GM23338 (cell line): ENCODE data around the gene DCAKD. TPM values are rescaled to one million over a fixed set of nuclear protein-coding genes. Genes with fewer than 3 reads are reported as not detected.
A peak's percentile ranks its signal among the peaks of the same experiment; 100 is the strongest.

Experiments
- ATAC-seq: fragments of 200-7000 bp; cut with Tn5 transposase; 3 replicates; pipeline ENCODE4 v1.9.1; 2020
- DNase-seq: peaks from one replicate; pipeline ENCODE4 v3.0.0-alpha.2; 2015; ENCODE audit warnings: low spot score
- H2AFZ ChIP-seq: fragments of 200-600 bp; sonication (generic); 2 replicates; pipeline ENCODE4 v1.8.0; 2016; ENCODE audit warnings: antibody characterized with exemption, mild to moderate bottlenecking, moderate library complexity
- H3F3A ChIP-seq: fragments of 200-600 bp; sonication (generic); replicated peaks from 2 replicates; pipeline ENCODE4 v1.8.0; 2017; ENCODE audit warnings: antibody characterized with exemption, mixed run types, low read depth
- H3K27ac ChIP-seq: fragments of 200-600 bp; sonication (generic); 2 replicates; pipeline ENCODE4 v1.6.1; 2016; ENCODE audit warnings: low read depth
- H3K27me3 ChIP-seq: fragments of 200-600 bp; sonication (generic); 2 replicates; pipeline ENCODE4 v1.8.0; 2016; ENCODE audit warnings: mild to moderate bottlenecking, mixed run types, moderate library complexity; ENCODE audit not compliant: insufficient read depth
- H3K36me3 ChIP-seq: fragments of 200-600 bp; sonication (generic); 2 replicates; pipeline ENCODE4 v1.8.0; 2016; ENCODE audit warnings: mild to moderate bottlenecking; ENCODE audit not compliant: insufficient read depth
- H3K4me1 ChIP-seq: fragments of 200-600 bp; sonication (generic); 2 replicates; pipeline ENCODE4 v1.8.0; 2016; ENCODE audit warnings: mild to moderate bottlenecking, moderate library complexity; ENCODE audit not compliant: insufficient read depth
- H3K4me2 ChIP-seq: fragments of 200-600 bp; sonication (generic); 2 replicates; pipeline ENCODE4 v1.7.1; 2017; ENCODE audit warnings: mixed run types
- H3K4me3 ChIP-seq: fragments of 200-600 bp; sonication (generic); 2 replicates; pipeline ENCODE4 v1.6.1; 2016; ENCODE audit warnings: mixed run types
- H3K79me2 ChIP-seq: fragments of 200-600 bp; sonication (generic); replicated peaks from 2 replicates; pipeline ENCODE4 v1.8.0; 2017; ENCODE audit warnings: mild to moderate bottlenecking; ENCODE audit not compliant: insufficient read depth
- H3K9me2 ChIP-seq: fragments of 200-600 bp; sonication (generic); 2 replicates; pipeline ENCODE4 v1.8.0; 2017; ENCODE audit not compliant: insufficient read depth
- H4K20me1 ChIP-seq: fragments of 200-600 bp; sonication (generic); replicated peaks from 2 replicates; pipeline ENCODE4 v1.8.0; 2017; ENCODE audit warnings: mild to moderate bottlenecking; ENCODE audit not compliant: insufficient read depth
- H3K27ac Mint-ChIP-seq: 2 replicates; pipeline ENCODE4 v1.8.0; 2020; ENCODE audit warnings: inconsistent platforms, mild to moderate bottlenecking, moderate library complexity, mixed read lengths
- H3K27me3 Mint-ChIP-seq: 3 replicates; pipeline ENCODE4 v1.8.0; 2022; ENCODE audit warnings: low read depth, mild to moderate bottlenecking, moderate library complexity, mixed read lengths, inconsistent platforms; ENCODE audit not compliant: insufficient read depth, poor library complexity
- H3K36me3 Mint-ChIP-seq: 3 replicates; pipeline ENCODE4 v1.8.0; 2021; ENCODE audit warnings: low read depth, mild to moderate bottlenecking, inconsistent platforms, moderate library complexity, mixed read lengths
- H3K4me1 Mint-ChIP-seq: 3 replicates; pipeline ENCODE4 v1.8.0; 2020; ENCODE audit warnings: mild to moderate bottlenecking, inconsistent platforms, mixed read lengths
- H3K4me3 Mint-ChIP-seq: 3 replicates; pipeline ENCODE4 v1.8.0; 2021; ENCODE audit warnings: moderate library complexity, mild to moderate bottlenecking, inconsistent platforms, mixed read lengths
- H3K9me3 Mint-ChIP-seq: 3 replicates; pipeline ENCODE4 v1.8.0; 2020; ENCODE audit warnings: moderate library complexity, mild to moderate bottlenecking, inconsistent platforms, mixed read lengths
- CREB1 ChIP-seq: fragments of 250-450 bp; sonication (Bioruptor Pico); IDR thresholded peaks from 2 replicates; pipeline ENCODE4 v1.5.0; 2020; ENCODE audit warnings: low read depth, mild to moderate bottlenecking, moderate library complexity
- EZH2 ChIP-seq: fragments of 200-600 bp; sonication (generic); IDR thresholded peaks from one replicate; pipeline ENCODE4 v1.8.0; 2017; ENCODE audit warnings: antibody characterized with exemption, mild to moderate bottlenecking, low read depth; ENCODE audit not compliant: unreplicated experiment
- EZH2phosphoT487 ChIP-seq: fragments of 200-600 bp; sonication (generic); IDR thresholded peaks from one replicate; pipeline ENCODE4 v1.8.1; 2018; ENCODE audit warnings: antibody characterized with exemption; ENCODE audit not compliant: unreplicated experiment
- JUNB ChIP-seq: IDR thresholded peaks from one replicate; pipeline ENCODE4 v1.6.1; 2016; ENCODE audit warnings: antibody characterized with exemption; ENCODE audit not compliant: unreplicated experiment
- NANOG ChIP-seq: IDR thresholded peaks from 2 replicates; pipeline ENCODE4 v1.6.1; 2016; ENCODE audit warnings: antibody characterized with exemption, borderline replicate concordance
- POLR2AphosphoS5 ChIP-seq: IDR thresholded peaks from 2 replicates; pipeline ENCODE4 v1.6.1; 2016; ENCODE audit warnings: antibody characterized with exemption, low read depth
- STAT1 ChIP-seq: IDR thresholded peaks from one replicate; pipeline ENCODE4 v1.6.1; 2016; ENCODE audit warnings: antibody characterized with exemption; ENCODE audit not compliant: unreplicated experiment
- ZNF114 ChIP-seq: fragments of 250-450 bp; sonication (Bioruptor Pico); IDR thresholded peaks from 2 replicates; pipeline ENCODE4 v1.5.0; 2020; ENCODE audit warnings: mild to moderate bottlenecking, moderate library complexity
- ZNF331 ChIP-seq: fragments of 250-450 bp; sonication (Bioruptor Pico); IDR thresholded peaks from 2 replicates; pipeline ENCODE4 v1.5.0; 2020; ENCODE audit warnings: low read depth, mild to moderate bottlenecking, moderate library complexity
- polyA plus RNA-seq: library from polyadenylated mRNA; unstranded; fragments of >200 nt; fragmentation: Nextera tagmentation; extraction: Ambion mirVana; gene quantifications from 2 replicates; pipeline ENCODE4 v1.2.1, GENCODE V29; 2016
- total RNA-seq: library from RNA; depleted of rRNA; stranded (reverse); fragments of >200 nt; shearing (Covaris generic); gene quantifications from 2 replicates; pipeline ENCODE4 v1.2.3, GENCODE V29; 2014
- TF ChIP-seq, protein P1 (sequence below): IDR thresholded peaks from 2 replicates; pipeline ENCODE4 v1.6.1; 2016; ENCODE audit warnings: antibody characterized with exemption
- TF ChIP-seq, protein P2 (sequence below): fragments of 250-450 bp; sonication (Bioruptor Pico); IDR thresholded peaks from 2 replicates; pipeline ENCODE4 v1.5.0; 2020; ENCODE audit warnings: mild to moderate bottlenecking, moderate library complexity
- TF ChIP-seq, protein P3 (sequence below), 2 experiments: fragments of 200-600 bp in 1 of 2; sonication (generic) in 1 of 2; conservative IDR thresholded peaks; 2 replicates each; pipeline versions ENCODE4 v1.5.1 to v1.6.1; 2016 to 2017; ENCODE audit warnings: antibody characterized with exemption in 2 of 2, low read depth in 2 of 2, mild to moderate bottlenecking in 2 of 2, moderate library complexity in 1 of 2
- TF ChIP-seq, protein P4 (sequence below): IDR thresholded peaks from one replicate; pipeline ENCODE4 v1.6.1; 2018; ENCODE audit warnings: antibody characterized with exemption; ENCODE audit not compliant: unreplicated experiment

The DCAKD gene
- total and polyA plus RNA-seq, 2 experiments from 2014 or later, result 23.7 to 57.2 TPM

DNA sequence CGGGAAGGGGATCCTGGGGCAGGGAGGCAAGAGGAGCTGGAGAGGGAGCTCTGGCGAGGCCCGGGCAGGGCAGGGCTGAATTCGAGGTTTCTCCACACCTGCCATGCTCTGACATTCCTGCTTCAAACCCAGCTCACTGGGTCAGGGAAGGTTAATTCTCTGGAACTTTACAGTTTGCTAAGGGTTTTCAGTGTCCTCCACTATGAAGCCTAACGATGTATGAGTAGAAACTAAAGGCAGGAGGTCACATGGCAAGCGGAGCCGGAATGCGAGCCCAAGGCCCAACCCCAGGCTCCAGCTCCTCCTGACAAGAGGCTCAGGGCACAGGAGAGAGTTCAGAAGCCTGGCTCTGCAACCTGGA, 29.2 kb downstream of the DCAKD start:
- no peak overlapping the region for H3K27ac Mint-ChIP-seq
- H3K27ac ChIP-seq, result 0 out of 2 replicates have a peak overlapping the region, but pooled peaks have one; percentile 26
- peaks cover 31% of the 10 kb centered on the region for H3K4me1 Mint-ChIP-seq
- DNase-seq (no peak), ATAC-seq (no peak)
- H3K79me2 ChIP-seq, result no peaks in the 10 kb centered on the region
- peaks cover 15% of the 10 kb centered on the region; the same call in 1 of the 2 replicates for H3F3A ChIP-seq
- H4K20me1 ChIP-seq, result no peaks in the 10 kb centered on the region; the same call in 1 of the 2 replicates
- peak overlapping the region; percentile 90 for H3K4me2 ChIP-seq
- H3K27me3 Mint-ChIP-seq, result peaks cover 57% of the 10 kb centered on the region
- H3K9me3 Mint-ChIP-seq, result no peaks in the 10 kb centered on the region; the same call in 2 of the 3 replicates
- H2AFZ ChIP-seq, result no peak overlapping the region
- H3K9me2 ChIP-seq, result no peaks in the 10 kb centered on the region
- H3K36me3 Mint-ChIP-seq, result peaks cover 3% of the 10 kb centered on the region
- TF ChIP-seq NANOG (no peak), EZH2phosphoT487 (no peak), ZNF331 (CRISPR knock-in tag) (no peak), ZNF114 (CRISPR knock-in tag) (no peak), JUNB (no peak), POLR2AphosphoS5 (no peak), EZH2 (no peak), STAT1 (no peak), CREB1 (CRISPR knock-in tag) (no peak)
- TF ChIP-seq, protein P1, sequence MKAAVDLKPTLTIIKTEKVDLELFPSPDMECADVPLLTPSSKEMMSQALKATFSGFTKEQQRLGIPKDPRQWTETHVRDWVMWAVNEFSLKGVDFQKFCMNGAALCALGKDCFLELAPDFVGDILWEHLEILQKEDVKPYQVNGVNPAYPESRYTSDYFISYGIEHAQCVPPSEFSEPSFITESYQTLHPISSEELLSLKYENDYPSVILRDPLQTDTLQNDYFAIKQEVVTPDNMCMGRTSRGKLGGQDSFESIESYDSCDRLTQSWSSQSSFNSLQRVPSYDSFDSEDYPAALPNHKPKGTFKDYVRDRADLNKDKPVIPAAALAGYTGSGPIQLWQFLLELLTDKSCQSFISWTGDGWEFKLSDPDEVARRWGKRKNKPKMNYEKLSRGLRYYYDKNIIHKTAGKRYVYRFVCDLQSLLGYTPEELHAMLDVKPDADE, result no peak
- TF ChIP-seq, protein P2, sequence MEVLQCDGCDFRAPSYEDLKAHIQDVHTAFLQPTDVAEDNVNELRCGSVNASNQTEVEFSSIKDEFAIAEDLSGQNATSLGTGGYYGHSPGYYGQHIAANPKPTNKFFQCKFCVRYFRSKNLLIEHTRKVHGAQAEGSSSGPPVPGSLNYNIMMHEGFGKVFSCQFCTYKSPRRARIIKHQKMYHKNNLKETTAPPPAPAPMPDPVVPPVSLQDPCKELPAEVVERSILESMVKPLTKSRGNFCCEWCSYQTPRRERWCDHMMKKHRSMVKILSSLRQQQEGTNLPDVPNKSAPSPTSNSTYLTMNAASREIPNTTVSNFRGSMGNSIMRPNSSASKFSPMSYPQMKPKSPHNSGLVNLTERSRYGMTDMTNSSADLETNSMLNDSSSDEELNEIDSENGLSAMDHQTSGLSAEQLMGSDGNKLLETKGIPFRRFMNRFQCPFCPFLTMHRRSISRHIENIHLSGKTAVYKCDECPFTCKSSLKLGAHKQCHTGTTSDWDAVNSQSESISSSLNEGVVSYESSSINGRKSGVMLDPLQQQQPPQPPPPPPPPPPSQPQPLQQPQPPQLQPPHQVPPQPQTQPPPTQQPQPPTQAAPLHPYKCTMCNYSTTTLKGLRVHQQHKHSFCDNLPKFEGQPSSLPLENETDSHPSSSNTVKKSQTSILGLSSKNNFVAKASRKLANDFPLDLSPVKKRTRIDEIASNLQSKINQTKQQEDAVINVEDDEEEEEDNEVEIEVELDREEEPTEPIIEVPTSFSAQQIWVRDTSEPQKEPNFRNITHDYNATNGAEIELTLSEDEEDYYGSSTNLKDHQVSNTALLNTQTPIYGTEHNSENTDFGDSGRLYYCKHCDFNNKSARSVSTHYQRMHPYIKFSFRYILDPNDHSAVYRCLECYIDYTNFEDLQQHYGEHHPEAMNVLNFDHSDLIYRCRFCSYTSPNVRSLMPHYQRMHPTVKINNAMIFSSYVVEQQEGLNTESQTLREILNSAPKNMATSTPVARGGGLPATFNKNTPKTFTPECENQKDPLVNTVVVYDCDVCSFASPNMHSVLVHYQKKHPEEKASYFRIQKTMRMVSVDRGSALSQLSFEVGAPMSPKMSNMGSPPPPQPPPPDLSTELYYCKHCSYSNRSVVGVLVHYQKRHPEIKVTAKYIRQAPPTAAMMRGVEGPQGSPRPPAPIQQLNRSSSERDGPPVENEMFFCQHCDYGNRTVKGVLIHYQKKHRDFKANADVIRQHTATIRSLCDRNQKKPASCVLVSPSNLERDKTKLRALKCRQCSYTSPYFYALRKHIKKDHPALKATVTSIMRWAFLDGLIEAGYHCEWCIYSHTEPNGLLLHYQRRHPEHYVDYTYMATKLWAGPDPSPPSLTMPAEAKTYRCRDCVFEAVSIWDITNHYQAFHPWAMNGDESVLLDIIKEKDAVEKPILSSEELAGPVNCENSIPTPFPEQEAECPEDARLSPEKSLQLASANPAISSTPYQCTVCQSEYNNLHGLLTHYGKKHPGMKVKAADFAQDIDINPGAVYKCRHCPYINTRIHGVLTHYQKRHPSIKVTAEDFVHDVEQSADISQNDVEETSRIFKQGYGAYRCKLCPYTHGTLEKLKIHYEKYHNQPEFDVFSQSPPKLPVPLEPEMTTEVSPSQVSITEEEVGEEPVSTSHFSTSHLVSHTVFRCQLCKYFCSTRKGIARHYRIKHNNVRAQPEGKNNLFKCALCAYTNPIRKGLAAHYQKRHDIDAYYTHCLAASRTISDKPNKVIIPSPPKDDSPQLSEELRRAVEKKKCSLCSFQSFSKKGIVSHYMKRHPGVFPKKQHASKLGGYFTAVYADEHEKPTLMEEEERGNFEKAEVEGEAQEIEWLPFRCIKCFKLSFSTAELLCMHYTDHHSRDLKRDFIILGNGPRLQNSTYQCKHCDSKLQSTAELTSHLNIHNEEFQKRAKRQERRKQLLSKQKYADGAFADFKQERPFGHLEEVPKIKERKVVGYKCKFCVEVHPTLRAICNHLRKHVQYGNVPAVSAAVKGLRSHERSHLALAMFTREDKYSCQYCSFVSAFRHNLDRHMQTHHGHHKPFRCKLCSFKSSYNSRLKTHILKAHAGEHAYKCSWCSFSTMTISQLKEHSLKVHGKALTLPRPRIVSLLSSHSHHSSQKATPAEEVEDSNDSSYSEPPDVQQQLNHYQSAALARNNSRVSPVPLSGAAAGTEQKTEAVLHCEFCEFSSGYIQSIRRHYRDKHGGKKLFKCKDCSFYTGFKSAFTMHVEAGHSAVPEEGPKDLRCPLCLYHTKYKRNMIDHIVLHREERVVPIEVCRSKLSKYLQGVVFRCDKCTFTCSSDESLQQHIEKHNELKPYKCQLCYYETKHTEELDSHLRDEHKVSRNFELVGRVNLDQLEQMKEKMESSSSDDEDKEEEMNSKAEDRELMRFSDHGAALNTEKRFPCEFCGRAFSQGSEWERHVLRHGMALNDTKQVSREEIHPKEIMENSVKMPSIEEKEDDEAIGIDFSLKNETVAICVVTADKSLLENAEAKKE (CRISPR knock-in tag), result no peak
- TF ChIP-seq, protein P3, sequence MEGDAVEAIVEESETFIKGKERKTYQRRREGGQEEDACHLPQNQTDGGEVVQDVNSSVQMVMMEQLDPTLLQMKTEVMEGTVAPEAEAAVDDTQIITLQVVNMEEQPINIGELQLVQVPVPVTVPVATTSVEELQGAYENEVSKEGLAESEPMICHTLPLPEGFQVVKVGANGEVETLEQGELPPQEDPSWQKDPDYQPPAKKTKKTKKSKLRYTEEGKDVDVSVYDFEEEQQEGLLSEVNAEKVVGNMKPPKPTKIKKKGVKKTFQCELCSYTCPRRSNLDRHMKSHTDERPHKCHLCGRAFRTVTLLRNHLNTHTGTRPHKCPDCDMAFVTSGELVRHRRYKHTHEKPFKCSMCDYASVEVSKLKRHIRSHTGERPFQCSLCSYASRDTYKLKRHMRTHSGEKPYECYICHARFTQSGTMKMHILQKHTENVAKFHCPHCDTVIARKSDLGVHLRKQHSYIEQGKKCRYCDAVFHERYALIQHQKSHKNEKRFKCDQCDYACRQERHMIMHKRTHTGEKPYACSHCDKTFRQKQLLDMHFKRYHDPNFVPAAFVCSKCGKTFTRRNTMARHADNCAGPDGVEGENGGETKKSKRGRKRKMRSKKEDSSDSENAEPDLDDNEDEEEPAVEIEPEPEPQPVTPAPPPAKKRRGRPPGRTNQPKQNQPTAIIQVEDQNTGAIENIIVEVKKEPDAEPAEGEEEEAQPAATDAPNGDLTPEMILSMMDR (conservative IDR thresholded peaks at IDR 0.05; ENCODE audit: low read depth in 2 of 2), result no peak; a peak in 1 of 4 replicates
- TF ChIP-seq, protein P4, sequence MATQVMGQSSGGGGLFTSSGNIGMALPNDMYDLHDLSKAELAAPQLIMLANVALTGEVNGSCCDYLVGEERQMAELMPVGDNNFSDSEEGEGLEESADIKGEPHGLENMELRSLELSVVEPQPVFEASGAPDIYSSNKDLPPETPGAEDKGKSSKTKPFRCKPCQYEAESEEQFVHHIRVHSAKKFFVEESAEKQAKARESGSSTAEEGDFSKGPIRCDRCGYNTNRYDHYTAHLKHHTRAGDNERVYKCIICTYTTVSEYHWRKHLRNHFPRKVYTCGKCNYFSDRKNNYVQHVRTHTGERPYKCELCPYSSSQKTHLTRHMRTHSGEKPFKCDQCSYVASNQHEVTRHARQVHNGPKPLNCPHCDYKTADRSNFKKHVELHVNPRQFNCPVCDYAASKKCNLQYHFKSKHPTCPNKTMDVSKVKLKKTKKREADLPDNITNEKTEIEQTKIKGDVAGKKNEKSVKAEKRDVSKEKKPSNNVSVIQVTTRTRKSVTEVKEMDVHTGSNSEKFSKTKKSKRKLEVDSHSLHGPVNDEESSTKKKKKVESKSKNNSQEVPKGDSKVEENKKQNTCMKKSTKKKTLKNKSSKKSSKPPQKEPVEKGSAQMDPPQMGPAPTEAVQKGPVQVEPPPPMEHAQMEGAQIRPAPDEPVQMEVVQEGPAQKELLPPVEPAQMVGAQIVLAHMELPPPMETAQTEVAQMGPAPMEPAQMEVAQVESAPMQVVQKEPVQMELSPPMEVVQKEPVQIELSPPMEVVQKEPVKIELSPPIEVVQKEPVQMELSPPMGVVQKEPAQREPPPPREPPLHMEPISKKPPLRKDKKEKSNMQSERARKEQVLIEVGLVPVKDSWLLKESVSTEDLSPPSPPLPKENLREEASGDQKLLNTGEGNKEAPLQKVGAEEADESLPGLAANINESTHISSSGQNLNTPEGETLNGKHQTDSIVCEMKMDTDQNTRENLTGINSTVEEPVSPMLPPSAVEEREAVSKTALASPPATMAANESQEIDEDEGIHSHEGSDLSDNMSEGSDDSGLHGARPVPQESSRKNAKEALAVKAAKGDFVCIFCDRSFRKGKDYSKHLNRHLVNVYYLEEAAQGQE, result no peak
- H3K4me1 ChIP-seq, result peaks cover 20% of the 10 kb centered on the region
- H3K4me3 ChIP-seq, result peak overlapping the region; percentile 68; the same call in 1 of the 2 replicates
- no peak overlapping the region for H3K4me3 Mint-ChIP-seq
- H3K27me3 ChIP-seq, result peaks cover 46% of the 10 kb centered on the region
- H3K36me3 ChIP-seq, result peaks cover 5% of the 10 kb centered on the region; the same call in 1 of the 2 replicates
